ENCODE results near the gene NEK1.

The NEK1 gene, protein sequence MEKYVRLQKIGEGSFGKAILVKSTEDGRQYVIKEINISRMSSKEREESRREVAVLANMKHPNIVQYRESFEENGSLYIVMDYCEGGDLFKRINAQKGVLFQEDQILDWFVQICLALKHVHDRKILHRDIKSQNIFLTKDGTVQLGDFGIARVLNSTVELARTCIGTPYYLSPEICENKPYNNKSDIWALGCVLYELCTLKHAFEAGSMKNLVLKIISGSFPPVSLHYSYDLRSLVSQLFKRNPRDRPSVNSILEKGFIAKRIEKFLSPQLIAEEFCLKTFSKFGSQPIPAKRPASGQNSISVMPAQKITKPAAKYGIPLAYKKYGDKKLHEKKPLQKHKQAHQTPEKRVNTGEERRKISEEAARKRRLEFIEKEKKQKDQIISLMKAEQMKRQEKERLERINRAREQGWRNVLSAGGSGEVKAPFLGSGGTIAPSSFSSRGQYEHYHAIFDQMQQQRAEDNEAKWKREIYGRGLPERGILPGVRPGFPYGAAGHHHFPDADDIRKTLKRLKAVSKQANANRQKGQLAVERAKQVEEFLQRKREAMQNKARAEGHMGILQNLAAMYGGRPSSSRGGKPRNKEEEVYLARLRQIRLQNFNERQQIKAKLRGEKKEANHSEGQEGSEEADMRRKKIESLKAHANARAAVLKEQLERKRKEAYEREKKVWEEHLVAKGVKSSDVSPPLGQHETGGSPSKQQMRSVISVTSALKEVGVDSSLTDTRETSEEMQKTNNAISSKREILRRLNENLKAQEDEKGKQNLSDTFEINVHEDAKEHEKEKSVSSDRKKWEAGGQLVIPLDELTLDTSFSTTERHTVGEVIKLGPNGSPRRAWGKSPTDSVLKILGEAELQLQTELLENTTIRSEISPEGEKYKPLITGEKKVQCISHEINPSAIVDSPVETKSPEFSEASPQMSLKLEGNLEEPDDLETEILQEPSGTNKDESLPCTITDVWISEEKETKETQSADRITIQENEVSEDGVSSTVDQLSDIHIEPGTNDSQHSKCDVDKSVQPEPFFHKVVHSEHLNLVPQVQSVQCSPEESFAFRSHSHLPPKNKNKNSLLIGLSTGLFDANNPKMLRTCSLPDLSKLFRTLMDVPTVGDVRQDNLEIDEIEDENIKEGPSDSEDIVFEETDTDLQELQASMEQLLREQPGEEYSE (N-terminal part only)

DNA sequence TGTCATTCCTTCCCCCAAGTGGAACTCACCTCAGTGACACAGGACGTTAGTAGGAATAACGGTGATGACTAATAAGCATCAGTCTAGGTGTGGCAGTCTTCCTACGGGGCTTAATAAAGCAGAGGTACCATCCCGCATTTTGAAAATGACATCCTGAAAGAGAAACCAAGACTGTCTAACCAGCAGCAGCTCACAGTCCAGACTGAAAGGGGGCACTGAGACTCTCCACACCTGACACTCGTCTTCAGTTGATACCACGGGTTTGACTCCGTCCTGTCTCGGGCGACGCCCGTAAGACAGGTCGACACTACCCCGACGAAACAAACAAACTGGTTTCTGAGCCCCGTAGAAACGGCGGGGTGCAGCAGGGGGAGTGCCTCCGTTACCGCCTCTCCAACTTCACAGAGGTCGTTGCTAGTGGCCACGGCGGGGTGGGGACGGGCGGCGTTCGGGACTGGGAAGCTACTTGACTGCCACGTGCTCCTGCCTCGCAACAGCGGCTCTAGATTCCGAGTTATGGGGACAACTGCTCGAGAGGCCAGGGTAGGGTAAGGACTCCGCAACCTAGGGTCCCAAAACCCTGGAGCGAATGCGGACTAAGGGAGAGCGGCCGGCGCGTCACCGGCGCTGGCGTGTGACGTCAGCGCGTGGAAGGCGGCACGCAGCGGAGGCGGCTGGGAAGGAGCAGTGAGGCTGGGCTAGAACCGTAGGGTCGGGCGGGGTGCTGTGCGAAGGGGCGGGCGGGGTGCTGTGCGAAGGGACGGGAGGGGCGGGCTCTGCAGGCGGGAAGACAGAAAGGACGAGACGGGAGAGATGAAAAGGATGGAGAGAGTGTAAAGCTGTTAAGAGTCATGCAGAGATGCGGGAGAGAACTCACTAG, at the start of gene NEK1:
Gene NEK1, minus strand, starts transcription at position 593 of the 880 bp plus-strand sequence. CDS start 9,953 bp downstream, outside the sequence.
- peak; percentile 86 to 88 for DNase-seq

DNA sequence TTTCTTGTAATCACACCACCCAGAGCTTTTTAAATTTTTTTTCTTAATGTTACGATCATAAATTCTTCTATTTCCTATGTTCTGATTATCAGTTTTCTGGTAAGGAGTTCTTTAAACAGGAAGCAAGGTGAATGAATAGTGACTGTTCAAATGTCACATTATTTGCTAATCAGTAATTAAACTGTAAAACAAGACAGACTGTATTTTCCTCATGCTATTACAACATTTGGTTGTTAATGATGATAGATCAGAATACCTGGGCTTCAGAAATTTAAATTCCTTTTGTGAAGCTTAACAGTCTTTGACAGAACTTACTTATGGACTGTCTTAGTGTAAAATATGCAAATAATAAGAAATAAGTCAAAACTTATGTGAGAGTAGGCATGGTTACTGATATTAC, 49.4 kb upstream of the NEK1 start:
- DNase-seq = no peak

DNA sequence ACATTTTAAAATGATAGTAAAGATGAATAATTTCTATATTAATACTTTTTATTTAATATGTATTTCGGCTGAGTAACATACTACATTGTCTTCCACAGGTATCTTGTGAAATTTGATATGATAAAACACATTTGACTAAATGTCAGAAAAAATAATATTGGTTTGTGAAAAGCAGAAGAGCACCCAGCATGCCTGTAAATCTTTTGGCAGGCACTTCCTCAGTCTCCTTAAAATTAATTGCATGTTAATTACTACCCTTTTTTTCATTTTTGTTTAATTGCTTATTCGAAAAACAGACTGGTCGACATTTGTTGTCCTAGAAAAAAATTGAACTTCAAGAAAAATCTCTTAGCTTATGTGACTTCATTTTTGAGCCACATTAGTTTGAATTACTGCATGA, 48.5 kb upstream of the NEK1 start:
- DNase-seq = no peak

DNA sequence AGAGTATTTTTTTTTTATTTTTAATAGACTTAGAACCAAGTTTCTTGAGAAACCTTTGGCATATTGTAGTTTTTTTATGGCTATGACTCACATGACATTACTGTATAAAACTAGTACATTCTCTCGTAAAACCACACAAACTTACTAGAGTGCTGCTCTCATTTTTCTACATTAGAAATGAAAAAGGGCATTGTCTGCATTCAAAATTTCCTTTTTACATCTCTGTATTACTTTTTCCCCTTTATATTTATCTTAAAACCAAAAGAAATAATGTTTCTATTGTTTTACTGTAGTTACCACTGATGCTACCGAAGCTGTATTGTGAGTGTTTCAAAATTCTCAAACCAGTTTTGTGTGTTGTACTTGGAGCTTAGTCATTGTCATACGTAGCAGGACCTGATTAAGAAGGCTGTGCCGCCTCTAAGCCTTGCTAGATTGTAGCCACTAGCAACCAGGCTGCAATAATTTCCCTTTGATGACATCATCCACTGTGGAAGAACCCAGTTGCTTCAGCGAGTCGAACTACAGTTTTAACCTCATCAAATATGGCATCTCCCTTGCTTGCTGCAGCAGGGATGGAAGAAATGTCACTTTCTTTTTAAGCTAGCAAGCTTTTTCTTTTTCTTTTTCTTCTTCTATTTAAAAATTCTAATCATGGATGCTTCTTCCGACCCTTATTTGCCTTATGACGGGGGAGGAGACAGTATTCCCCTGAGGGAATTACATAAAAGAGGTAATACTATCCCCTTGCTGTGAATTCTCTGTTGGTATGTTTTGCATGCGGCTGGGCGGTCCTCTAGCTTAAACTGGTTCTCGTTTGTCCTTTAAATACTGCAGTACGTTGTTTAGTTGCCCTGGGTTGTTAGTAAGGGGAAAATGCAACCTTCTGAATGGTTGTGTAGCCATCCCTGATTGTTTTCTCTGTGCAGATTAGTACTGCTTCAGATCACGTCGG, 47.6 kb upstream of the NEK1 start:
- DNase-seq = peak; percentile 39 to 91

DNA sequence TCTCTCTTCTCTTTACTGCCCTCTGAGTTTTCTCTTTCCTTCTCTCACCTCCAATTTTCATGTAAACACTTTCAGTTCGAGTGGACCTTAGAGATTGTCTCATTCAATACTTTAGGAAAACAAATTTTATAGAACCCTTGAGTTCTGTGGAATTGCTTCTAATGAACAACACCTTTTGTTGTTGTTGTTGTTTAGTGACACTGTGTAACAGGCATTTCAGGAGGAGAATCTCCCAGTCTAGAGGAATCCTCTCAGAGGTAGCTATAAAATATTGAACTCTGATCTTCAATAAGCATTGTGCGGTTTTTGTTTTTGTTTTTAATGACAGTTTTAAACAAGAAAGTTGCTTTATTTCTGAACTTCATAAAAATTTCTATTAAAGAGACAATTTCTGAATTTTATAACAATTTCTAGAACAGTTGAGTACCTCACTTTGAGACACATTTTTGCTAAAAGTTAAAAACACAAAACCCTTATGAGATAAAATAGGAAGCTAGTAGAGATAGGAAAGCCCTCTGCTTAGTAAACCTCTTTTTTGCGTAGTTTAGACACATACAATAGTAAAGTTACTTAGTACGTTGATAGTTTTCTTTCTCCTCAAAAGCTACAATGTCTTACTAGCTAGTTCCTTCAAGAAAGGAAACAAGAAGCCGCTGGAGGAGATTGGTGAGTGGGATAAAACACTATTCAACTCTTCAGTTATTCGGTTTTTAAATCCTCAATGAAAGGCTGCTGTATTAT, 46.8 kb upstream of the NEK1 start:
- DNase-seq = peak in 1 of 2 donors; percentile 38

DNA sequence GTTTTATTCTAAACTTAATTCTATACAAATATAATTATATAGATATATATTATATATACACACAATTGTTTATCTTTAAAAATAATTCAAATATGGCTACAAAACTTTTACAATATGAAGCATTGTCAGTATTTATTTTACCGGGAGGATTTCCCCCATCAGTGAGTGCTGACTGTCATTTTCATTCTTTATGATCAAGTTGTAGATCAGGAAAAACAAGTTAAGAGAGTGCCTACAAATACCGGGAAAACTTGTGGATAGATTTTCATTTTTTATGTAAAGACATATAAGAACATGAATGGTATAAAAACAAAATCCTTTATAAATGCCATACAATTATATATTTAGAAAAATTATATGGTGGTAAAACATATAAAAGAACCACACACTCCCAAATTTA, 45.8 kb upstream of the NEK1 start:
- no peak for DNase-seq

DNA sequence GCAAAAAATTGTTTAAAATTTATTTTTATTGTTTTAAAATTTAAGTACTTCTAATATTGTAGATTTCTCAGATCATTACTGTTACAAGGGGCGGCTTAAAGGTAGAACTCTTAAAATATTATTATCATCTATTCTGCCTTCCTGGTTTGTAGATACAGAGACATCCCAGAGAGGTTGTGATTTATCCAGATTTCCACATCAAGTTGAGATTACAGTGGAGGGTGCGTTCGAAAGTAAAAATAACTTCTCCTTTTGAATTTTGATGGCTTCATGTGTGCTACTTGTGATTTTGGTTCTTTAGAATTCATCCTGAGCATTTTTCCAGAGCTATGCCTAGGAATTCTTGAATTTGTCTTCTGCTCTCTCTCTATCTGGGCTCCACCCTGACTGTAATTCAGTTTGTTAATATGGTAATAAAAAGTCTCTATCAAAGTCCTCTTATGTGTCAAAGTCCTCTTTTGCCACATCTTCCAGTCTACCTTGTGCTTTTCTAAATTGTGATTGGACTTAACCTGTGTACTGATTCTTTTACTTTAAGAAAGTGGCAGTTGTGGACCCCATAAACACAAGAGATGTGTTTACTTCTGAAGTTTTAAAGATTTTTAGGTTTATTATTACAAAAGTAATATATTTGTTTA, 45.2 kb upstream of the NEK1 start:
- DNase-seq = no peak

DNA sequence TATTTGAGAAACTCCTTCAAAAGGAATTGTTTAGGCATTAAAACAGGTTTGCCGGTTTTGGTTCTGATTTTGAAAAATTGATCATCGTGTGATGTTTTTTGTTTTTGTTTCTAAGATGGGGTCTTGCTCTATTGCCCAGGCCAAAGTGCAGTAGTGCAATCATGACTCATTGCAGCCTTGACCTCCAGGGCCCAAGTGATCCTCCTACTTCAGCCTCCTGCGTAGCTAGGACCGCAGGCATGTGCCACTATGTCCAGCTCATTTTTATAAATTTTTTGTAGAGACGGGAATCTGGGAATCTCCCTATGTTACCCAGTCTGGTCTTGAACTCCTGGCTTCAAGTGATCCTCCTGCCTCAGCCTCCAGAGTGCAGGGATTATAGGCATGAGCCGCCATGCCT, 43.0 kb upstream of the NEK1 start:
- DNase-seq = no peak

DNA sequence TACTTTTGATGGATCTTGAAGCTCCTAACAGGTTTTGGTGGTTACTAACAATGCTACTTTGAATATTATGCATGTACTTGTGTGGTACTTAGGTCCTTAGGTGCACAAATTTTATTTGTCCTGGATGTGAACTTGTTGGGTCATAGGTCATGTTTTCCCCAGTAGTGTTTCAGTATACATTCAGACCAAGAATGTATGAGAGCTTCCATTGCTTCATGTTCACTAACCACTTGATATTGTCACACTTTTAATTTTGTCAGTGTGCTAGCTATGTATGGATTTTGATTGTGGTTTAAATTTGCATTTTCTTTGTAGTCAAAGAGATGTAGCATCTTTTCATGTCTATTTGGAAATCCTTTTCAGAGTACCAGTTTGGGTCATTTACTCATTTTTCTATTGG, 40.2 kb upstream of the NEK1 start:
- no peak for DNase-seq

DNA sequence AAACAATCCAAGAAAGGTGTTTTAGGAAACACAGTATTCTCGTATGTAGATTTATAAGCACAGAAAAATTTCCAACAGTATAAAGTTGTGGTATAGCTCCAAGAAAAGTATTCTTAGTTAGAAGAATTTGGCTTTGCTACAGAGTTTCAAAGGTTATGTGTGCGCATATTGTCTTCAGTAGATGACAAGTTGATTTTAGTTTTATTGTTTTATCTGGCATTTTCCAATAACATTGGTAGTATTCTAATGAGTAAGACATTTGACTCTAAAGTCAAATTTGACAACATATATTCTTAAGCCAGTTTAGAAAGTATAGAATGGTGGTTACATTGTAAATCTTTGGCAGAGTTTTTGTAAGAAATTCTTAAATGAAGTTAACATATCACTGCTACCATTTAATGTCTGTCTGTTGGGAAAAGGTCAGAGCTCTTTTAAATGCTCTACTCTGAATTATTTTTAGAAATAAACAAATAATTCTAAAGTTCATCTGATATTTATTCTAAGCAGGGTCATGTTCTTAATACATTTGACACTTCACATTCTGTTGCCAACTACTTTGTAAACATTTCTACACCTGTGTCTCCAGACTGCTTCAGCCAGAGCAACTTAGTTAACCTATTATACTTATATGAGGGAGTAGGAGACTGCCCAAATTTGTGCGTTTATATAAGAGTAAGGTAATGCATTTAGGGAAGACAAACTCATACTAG, 38.0 kb upstream of the NEK1 start:
- DNase-seq = no peak

DNA sequence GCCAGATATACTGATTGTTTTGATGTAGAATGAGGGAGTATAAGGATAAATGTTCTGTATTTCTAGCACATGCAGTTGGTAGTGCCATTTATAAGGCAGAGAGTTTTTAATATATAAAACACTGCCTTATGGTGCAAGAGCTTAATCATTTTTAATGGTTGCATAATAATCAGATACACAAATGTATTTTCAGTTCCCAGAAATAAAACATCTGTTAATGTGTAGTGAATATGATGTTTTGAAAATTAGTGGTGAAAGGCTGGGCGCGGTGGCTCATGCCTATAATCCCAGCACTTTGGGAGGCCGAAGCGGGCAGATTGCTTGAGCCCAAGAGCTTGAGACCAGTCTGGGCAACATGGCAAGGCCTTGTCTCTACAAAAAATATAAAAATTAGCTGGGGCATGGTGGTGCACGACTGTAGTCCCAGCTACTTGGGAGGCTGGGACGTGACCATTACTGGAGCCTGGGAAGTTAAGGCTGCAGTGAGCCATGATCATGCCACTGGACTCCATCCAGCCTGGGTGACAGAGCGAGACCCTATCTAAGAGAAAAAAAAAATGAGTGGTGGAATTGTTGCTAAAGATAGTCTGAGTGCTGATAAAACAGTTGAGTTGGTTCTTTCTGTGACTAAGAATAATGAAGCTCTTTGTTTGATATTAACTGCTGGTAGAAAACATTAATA, 37.3 kb upstream of the NEK1 start:
- no peak for DNase-seq

DNA sequence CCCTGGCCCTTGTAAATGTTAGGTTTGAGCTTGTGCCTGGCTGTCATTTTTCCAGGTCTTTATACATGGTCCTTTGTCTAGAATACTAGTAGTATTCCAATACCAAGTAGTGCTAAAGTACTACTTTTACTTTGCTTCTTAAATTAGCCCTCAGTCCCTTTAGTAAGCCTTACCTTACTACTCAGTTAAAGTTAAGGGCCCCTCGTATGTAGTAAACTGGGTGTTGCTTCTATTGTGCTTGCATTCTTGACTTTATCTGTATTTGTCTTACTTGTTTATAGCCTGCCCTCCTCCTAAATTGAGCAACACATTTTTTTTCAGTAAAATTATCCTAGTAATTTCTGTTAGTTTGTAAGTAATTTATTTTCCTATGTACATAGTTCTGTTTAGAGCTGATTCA, 33.2 kb upstream of the NEK1 start:
- DNase-seq = no peak

DNA sequence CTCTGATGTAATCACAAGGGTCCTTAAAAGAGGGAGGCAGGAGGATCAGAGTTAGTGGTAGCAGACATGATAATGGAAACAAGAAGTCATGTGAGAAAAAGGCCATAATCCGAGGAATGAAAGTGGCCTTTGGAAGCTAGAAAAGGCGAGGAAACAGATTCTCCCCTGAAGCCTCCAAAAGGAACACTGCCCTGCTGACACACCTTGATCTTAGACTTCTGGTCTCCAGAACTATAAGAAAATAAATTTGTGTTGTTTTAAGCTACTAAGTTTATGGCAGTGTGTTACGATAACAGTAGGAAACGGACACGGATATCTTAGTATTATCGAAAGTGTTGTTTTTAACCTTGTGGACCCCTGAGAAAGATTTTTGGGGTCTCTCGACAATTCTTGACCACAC, 32.4 kb upstream of the NEK1 start:
- no peak for DNase-seq

DNA sequence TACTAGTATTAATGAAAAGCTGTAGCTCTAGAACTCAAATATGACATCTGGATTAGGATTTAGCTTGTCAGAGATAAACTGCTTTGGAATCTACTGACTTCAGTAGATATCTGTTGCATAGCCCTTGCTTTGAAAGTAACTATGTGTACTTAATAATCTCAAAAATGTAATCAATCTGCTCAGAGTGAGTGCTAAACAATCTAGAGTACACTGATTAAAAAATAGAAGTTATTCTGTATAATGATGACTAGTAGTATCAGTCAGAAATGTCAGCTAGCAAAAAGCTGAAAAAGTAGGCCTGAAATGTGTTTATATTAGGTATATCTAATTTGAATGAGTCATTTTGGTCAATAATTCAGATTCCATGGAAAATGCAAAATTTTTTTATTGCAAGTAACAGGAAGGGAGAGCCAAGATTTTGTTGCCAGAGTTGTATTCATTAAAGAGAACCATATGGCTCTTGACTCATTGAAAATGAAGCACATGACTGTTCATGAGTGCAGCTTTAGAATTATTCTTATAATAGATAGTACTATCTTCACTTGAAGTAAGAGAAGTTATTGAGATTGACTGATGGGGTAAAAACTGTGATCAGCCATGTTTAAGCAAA, 28.0 kb upstream of the NEK1 start:
- no peak for DNase-seq

DNA sequence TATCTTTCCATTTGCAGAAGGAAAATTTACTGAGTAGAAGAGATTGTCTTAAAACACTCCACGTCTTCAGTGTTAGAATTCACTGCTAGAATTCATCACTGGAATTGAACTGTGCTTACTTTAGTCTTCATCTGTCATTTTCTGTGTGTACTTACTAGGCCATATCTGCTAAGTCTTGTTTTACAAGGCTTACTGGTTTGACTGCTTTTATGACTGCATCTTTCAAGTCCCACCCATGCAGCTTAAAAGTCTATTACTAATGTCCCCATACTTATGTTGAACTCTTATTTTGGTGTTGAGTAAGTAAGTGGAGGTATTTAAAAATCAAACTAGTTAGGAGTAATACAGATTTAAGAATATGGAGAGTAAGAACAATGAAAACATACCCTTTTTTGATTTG, 22.6 kb upstream of the NEK1 start:
- no peak for DNase-seq

DNA sequence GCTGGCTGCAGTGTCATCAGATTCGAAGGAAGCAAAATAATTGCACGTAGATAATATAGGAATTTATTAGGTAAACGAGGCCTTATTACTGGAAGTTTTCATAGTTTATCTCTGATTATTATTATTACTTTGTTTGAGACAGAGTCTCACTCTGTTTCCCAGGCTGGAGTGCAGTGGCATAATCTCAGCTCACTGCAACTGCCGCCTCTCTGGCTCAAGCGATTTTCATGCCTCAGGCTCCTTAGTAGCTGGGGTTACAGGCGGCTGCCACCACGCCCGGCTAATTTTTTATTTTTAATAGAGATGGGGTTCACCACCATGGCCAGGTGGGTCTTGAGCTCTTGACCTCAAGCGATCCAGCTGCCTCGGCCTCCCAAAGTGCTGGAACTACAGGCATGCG, 20.5 kb upstream of the NEK1 start:
- DNase-seq = no peak

DNA sequence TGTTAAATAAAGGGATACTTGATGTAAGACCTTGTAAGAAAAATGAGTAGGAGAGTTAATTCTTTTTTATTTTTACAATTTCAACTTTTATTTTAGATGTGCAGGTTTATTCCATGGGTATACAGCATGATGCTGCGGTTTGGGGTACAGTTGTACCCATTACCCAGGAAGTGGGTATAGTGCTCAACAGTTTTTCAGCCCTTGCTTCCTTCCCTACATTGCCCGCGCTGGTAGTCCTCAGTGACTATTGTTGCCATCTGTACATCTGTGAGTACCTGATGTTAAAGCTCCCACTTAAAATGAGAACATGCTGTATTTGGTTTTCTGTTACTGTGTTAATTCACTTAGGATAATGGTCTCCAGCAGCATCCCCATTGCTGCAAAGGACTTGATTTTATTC, 17.7 kb upstream of the NEK1 start:
- no peak for DNase-seq

DNA sequence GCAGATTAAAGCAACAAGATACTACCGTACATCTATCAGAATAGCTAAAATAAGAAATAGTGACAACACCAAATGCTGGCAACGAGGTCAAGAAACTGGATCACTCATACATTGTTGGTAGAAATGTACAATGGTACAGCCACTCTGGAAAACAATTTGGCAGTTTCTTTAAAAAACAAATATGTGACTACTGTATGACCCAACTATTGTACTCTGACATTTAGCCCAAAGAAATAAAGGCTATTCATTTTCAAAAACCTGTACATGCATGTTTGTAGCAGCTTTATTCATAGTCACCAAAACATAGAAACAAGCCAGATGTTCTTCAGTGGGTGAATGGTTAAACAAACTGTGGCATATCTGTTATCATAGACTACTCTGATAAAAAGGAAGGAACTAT, 16.2 kb upstream of the NEK1 start:
- no peak for DNase-seq

Measured in hippocampal formation (tissue), 2 donors.